GM18505 (cell line): Measurements from ENCODE around the gene TMEM170A.
"Not testable (repeated sequence)": the region's sequence is repeated elsewhere in the genome, so short reads cannot be mapped to it uniquely, and the experiment has no call there.

ENCODE experiments used
- ATAC-seq: cut with Tn5 transposase; IDR thresholded peaks from one replicate; pipeline ENCODE4 v1.9.1; 2021; ENCODE audit not compliant: unreplicated experiment
- POLR2A ChIP-seq: IDR thresholded peaks from 4 replicates; pipeline ENCODE4 v1.6.1; 2011; ENCODE audit warnings: borderline replicate concordance; ENCODE audit not compliant: insufficient read depth, insufficient read length; ENCODE audit errors: extremely low read depth

Gene TMEM170A

GRCh38 chr16:75475420-75475847, 10.9 kb upstream of the TMEM170A start:
- no peak for ATAC-seq
- no peak for TF ChIP-seq POLR2A

GRCh38 chr16:75472908-75473877, 8.7 kb upstream of the TMEM170A start:
- ATAC-seq = no peak
- TF ChIP-seq POLR2A = no peak

- TF ChIP-seq POLR2A = no peak
- peak; percentile 74 for ATAC-seq
Measured at GRCh38 chr16:75471723-75472633, 7.5 kb upstream of the TMEM170A start.

- no peak for TF ChIP-seq POLR2A
- no peak for ATAC-seq
Measured at GRCh38 chr16:75466760-75467159, 2.3 kb upstream of the TMEM170A start.

- ATAC-seq = peak; percentile 12
Measured at GRCh38 chr16:75463389-75464121, 934 bp downstream of the TMEM170A start.

- no peak for TF ChIP-seq POLR2A
- ATAC-seq = no peak
Measured at GRCh38 chr16:75462806-75463205, 1.7 kb downstream of the TMEM170A start.

- no peak for TF ChIP-seq POLR2A
- ATAC-seq = no peak
Measured at GRCh38 chr16:75461575-75461974, 2.9 kb downstream of the TMEM170A start.

- no peak for ATAC-seq
- TF ChIP-seq POLR2A = no peak
Measured at GRCh38 chr16:75460446-75460845, 4.0 kb downstream of the TMEM170A start.

- no peak for ATAC-seq
- no peak for TF ChIP-seq POLR2A
Measured at GRCh38 chr16:75459691-75460090, 4.8 kb downstream of the TMEM170A start.

- TF ChIP-seq POLR2A = no peak
- ATAC-seq = no peak
Measured at GRCh38 chr16:75458439-75458838, 6.0 kb downstream of the TMEM170A start.

GRCh38 chr16:75458029-75458428, 6.5 kb downstream of the TMEM170A start:
- no peak for ATAC-seq
- TF ChIP-seq POLR2A = no peak

GRCh38 chr16:75457485-75458021, 6.9 kb downstream of the TMEM170A start:
- TF ChIP-seq POLR2A = no peak
- ATAC-seq = no peak

- TF ChIP-seq POLR2A = no peak
- no peak for ATAC-seq
Measured at GRCh38 chr16:75456971-75457370, 7.5 kb downstream of the TMEM170A start.

GRCh38 chr16:75456486-75456885, 8.0 kb downstream of the TMEM170A start:
- not testable (repeated sequence) for ATAC-seq
